Lung microvascular endothelial cell (primary cell): ENCODE measurements around the gene ARHGAP45. TPM values are rescaled to one million over a fixed set of nuclear protein-coding genes. Genes with fewer than 3 reads are reported as not detected.

Experiments used
- DNase-seq, 2 donors: peaks; one replicate each; pipeline versions ENCODE4 v3.0.0 to v3.0.0-alpha.2; 2010; ENCODE audit warnings: low read depth in 2 of 2
- total RNA-seq: library from RNA; depleted of rRNA; stranded (reverse); fragments of >200 nt; gene quantifications from 2 replicates; pipeline ENCODE4 v1.2.1, GENCODE V29; 2014

The ARHGAP45 gene
- total RNA-seq, 1 donor from 2014 or later, result 17.7 TPM

GRCh38 chr19:1131718-1132551 is 65.0 kb downstream of the ARHGAP45 start:
- DNase-seq, result peak; percentile 92 to 95

- no peak for DNase-seq
Measured at GRCh38 chr19:1132552-1133383, 65.8 kb downstream of the ARHGAP45 start.

- DNase-seq, result no peak
Measured at GRCh38 chr19:1133471-1133929, 66.5 kb downstream of the ARHGAP45 start.

- peak in 1 of 2 donors; percentile 88 for DNase-seq
Measured at GRCh38 chr19:1134431-1134830, 67.5 kb downstream of the ARHGAP45 start.

GRCh38 chr19:1135454-1135853 is 68.5 kb downstream of the ARHGAP45 start:
- peak in 1 of 2 donors; percentile 37 for DNase-seq

GRCh38 chr19:1136201-1136600 is 69.2 kb downstream of the ARHGAP45 start:
- peak in 1 of 2 donors; percentile 29 for DNase-seq

Other genes starting within 250 kb of the ARHGAP45 start
- under 0.01 and 0.44 TPM in 2 replicates for gene PLPPR3, start 245.2 kb upstream of the ARHGAP45 start, total RNA-seq
- not detected in 2 replicates for gene AZU1, start 239.3 kb upstream of the ARHGAP45 start, total RNA-seq
- gene PRTN3, start 226.2 kb upstream of the ARHGAP45 start, total RNA-seq, result not detected in 2 replicates
- not detected in 2 replicates for gene ELANE, start 214.9 kb upstream of the ARHGAP45 start, total RNA-seq
- gene CFD, start 207.5 kb upstream of the ARHGAP45 start, total RNA-seq, result 1.2 and 3.9 TPM in 2 replicates
- 19.0 TPM in 2 replicates for gene MED16, start 174.0 kb upstream of the ARHGAP45 start, total RNA-seq
- gene RNU6-9, start 173.7 kb upstream of the ARHGAP45 start, total RNA-seq, result not detected in 2 replicates
- 27.2 and 28.8 TPM in 2 replicates for gene R3HDM4, start 153.9 kb upstream of the ARHGAP45 start, total RNA-seq
- not detected in 2 replicates for gene KISS1R, start 149.8 kb upstream of the ARHGAP45 start, total RNA-seq
- 6.8 and 9.5 TPM in 2 replicates for gene ARID3A, start 141.1 kb upstream of the ARHGAP45 start, total RNA-seq
- 74.4 and 88.5 TPM in 2 replicates for gene WDR18, start 82.8 kb upstream of the ARHGAP45 start, total RNA-seq
- under 0.01 and 0.44 TPM in 2 replicates for gene GRIN3B, start 66.7 kb upstream of the ARHGAP45 start, total RNA-seq
- gene TMEM259, start 46.0 kb upstream of the ARHGAP45 start, total RNA-seq, result 29.4 and 43.8 TPM in 2 replicates
- not detected in 2 replicates for gene RNU6-2, start 45.6 kb upstream of the ARHGAP45 start, total RNA-seq
- gene CNN2, start 40.6 kb upstream of the ARHGAP45 start, total RNA-seq, result 59.1 and 83.9 TPM in 2 replicates
- 3.1 and 3.4 TPM in 2 replicates for gene ABCA7, start 27.1 kb upstream of the ARHGAP45 start, total RNA-seq
- 50.4 and 63.4 TPM in 2 replicates for gene POLR2E, start 28.2 kb downstream of the ARHGAP45 start, total RNA-seq
- 415 and 423 TPM in 2 replicates for gene GPX4, start 36.8 kb downstream of the ARHGAP45 start, total RNA-seq
- gene SBNO2, start 107.1 kb downstream of the ARHGAP45 start, total RNA-seq, result 14.8 and 28.2 TPM in 2 replicates
- 46.6 and 70.4 TPM in 2 replicates for gene STK11, start 138.6 kb downstream of the ARHGAP45 start, total RNA-seq
- gene CBARP, start 170.8 kb downstream of the ARHGAP45 start, total RNA-seq, result 0.65 and 1.2 TPM in 2 replicates
- 15.7 and 16.3 TPM in 2 replicates for gene ATP5F1D, start 174.6 kb downstream of the ARHGAP45 start, total RNA-seq
- gene MIDN, start 181.4 kb downstream of the ARHGAP45 start, total RNA-seq, result 3.2 and 5.4 TPM in 2 replicates
- 95.4 and 115 TPM in 2 replicates for gene CIRBP, start 202.2 kb downstream of the ARHGAP45 start, total RNA-seq
- 16.9 and 17.0 TPM in 2 replicates for gene FAM174C, start 208.4 kb downstream of the ARHGAP45 start, total RNA-seq
- under 0.01 TPM in 1 of 2 replicates, not detected in the other for gene EFNA2, start 218.7 kb downstream of the ARHGAP45 start, total RNA-seq